Loucy (cell line): Measurements from ENCODE around the gene DNAJC30.

ENCODE experiments used
- EZH2phosphoT487 ChIP-seq: fragments of 200-600 bp; IDR thresholded peaks from 2 replicates; pipeline ENCODE4 v1.6.1; 2018; ENCODE audit warnings: antibody characterized with exemption, mild to moderate bottlenecking, moderate library complexity, borderline replicate concordance
- TF ChIP-seq, protein P1 (sequence below): fragments of 200-600 bp; sonication (generic); conservative IDR thresholded peaks from 2 replicates; pipeline ENCODE4 v1.5.1; 2014; ENCODE audit warnings: mild to moderate bottlenecking, antibody characterized with exemption, low read length

DNA sequence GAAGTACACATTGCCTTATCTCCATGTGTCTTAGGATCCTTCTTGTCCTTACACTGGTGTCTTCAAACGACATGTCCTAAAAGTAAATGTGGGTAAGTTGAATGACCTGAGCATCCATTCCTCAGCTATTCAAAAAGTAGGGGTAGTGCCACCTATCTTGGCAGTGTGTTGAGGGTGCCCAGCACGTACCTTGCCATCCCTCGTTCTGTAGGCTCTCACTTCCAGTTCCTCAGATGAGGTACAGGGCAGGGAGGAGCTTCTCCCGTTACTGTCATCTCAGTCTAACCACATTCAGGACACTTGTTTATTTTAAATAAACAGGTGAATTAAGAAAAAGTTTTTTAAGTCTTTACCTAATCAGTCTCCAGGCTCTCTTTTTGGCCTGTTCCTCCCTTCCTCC lies 13.1 kb upstream of the DNAJC30 start:
- TF ChIP-seq, protein P1, sequence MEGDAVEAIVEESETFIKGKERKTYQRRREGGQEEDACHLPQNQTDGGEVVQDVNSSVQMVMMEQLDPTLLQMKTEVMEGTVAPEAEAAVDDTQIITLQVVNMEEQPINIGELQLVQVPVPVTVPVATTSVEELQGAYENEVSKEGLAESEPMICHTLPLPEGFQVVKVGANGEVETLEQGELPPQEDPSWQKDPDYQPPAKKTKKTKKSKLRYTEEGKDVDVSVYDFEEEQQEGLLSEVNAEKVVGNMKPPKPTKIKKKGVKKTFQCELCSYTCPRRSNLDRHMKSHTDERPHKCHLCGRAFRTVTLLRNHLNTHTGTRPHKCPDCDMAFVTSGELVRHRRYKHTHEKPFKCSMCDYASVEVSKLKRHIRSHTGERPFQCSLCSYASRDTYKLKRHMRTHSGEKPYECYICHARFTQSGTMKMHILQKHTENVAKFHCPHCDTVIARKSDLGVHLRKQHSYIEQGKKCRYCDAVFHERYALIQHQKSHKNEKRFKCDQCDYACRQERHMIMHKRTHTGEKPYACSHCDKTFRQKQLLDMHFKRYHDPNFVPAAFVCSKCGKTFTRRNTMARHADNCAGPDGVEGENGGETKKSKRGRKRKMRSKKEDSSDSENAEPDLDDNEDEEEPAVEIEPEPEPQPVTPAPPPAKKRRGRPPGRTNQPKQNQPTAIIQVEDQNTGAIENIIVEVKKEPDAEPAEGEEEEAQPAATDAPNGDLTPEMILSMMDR = no peak
- no peak for TF ChIP-seq EZH2phosphoT487
